DMS79 (cell line): ENCODE measurements around the gene SESN2.

Experiments used
- DNase-seq: peaks from one replicate; lab custom pipeline; 2025; lab: John Stamatoyannopoulos, UW

SESN2 gene

GRCh38 chr1:28249013-28249865 lies 10.1 kb upstream of the SESN2 start:
- no peak for DNase-seq

- DNase-seq = no peak
Measured at GRCh38 chr1:28249866-28250295, 9.4 kb upstream of the SESN2 start.

- no peak for DNase-seq
Measured at GRCh38 chr1:28256197-28256827, 3.0 kb upstream of the SESN2 start.

DNA sequence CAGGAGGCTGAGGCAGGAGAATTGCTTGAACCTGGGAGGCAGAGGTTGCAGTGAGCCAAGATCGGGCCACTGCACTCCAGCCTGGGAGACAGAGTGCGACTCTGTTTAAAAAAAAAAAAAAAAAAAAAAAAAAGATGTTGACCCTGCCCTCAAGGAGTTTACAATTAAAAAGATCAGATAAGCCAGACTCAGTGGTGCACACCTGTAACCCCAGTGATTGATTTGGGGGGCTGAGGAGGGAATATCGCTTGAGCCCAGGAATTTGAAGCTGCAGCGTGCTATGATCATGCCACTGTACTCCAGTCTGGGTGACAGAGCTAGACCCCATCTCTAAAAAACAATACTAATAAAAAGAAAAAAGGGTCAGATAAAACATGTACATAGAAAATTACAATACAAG lies 1.6 kb upstream of the SESN2 start:
- no peak for DNase-seq

DNA sequence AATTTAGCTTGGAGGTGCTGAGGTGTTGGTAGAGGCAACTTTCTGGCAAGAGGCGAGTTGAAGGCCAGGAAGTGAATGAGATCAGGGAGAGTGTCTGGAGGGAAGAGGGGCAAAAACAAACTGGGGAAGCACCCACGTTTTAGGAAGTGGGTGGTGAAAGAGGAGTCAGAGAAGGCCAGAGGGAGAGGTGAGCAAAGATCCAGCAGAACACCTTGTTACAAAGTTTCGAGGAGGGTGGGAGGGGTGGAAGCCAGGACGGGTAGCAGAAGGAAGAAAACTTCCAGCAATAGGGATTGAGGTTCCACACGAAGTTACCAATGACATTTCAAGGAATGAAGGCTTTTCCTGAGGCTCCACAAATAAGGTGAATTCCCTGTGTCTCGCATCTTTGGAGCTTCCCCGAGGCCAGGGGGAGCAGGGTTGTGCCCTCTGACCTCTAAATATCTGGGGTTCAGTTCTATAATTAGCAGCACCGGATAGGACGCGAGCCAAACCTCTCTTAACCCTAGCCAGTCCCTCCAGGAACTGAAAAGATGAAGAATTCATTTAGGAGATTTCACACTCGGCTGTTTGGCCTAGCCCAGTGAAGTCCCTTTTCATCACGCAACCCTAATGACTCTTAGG lies 578 bp upstream of the SESN2 start:
- no peak for DNase-seq

DNA sequence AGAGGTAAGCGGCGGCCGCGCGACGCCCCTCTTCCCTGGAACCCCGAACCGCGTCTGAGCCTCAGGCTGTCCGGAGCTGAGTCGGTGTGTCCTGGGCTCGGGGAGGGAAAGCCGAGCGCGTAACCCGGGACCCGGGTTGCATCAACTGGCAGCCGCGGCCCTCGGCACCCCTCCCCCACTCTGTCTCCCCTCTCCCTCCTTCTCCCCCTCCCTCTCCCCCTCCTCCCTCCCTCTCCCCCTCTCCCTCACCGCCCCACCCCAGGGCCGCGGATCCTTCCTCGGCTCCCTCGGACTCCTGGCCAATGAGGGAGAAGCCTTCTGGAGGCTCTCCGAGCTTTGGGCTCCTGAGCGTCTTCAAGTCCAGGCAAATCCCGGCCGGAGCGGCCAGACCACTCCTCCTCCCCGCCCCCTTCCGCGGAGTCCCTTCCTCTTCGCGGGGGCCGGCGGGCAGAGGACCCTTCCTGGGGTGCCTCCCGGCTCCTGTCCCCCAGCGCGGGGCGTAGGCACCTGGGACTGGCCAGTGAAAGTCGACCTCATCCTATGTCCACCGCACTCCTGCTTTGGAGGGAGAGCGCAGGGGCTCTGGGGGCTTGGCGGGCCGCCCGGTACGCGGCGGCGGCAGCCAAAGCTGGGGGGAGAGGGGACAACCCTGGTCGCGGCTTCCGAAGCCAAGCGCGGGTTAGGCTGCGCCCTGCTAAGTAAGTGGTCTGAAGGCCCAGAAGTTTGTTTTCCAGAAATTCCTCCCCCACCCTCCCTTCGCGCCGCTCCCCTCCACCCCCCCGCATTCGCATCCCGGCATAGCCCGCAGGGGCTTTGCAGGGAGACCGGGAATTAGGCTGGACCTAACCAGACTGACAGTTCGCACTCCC lies 850 bp downstream of the SESN2 start:
- DNase-seq = peak; percentile 27

GRCh38 chr1:28260803-28261174 lies 1.5 kb downstream of the SESN2 start:
- no peak for DNase-seq

- no peak for DNase-seq
Measured at GRCh38 chr1:28264897-28265296, 5.6 kb downstream of the SESN2 start.

DNA sequence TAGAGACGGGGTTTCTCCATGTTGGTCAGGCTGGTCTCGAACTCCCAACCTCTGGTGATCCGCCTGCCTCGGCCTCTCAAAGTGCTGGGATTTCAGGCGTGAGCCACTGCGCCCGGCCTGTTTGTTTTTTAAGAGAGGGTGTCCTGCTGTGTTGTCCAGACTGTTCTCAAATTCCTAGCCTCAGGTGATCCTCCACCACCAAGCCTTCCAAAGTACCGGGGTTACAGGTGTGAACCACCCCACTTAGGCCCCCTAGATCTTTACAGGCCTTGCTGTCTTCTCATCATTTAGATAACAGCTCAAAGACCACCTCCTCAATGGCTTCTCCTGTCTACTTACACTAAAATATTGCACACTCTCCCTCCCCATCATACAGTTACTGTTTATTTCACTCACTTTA lies 6.3 kb downstream of the SESN2 start:
- DNase-seq = no peak

- DNase-seq = no peak
Measured at GRCh38 chr1:28266920-28267322, 7.6 kb downstream of the SESN2 start.

GRCh38 chr1:28267633-28268032 lies 8.3 kb downstream of the SESN2 start:
- no peak for DNase-seq

DNA sequence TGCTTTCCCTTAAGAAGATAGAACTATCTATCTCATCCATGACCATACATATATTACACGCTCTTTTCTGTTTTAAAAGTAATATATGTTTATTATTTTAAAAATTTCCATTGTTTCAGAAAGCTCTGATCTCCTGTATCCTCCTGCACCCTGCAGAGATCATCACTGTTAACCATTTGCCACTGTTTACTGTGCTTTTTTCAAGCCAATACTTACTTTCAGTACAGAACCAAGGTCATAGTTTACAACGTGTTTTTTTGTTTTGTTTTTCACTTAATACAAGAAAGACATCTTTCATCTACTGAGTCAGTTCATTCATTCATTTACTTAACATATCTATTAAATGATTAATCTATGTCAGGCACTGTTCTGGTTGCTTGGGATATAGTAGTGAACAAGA lies 10.2 kb downstream of the SESN2 start:
- no peak for DNase-seq

- DNase-seq = no peak
Measured at GRCh38 chr1:28272215-28272852, 13.0 kb downstream of the SESN2 start.

GRCh38 chr1:28273216-28273860 lies 14.0 kb downstream of the SESN2 start:
- DNase-seq = no peak

GRCh38 chr1:28278763-28279162 lies 19.4 kb downstream of the SESN2 start:
- no peak for DNase-seq

DNA sequence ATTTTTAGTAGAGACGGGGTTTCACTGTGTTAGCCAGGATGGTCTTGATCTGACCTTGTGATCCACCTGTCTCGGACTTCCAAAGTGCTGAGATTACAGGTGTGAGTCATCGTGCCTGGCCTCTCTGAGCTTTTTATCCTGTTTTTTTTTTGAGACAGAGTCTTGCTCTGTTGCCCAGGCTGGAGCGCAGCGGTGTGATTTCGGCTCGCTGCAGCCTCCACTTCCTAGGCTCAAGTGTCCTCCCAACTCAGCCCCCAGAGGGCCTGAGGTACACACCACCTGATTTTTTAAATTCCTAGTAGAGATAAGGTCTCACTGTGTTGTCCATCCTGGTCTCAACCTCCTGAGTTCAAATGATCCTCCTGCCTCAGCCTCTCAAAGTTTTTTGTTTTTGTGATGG lies 20.4 kb downstream of the SESN2 start:
- DNase-seq = no peak

DNA sequence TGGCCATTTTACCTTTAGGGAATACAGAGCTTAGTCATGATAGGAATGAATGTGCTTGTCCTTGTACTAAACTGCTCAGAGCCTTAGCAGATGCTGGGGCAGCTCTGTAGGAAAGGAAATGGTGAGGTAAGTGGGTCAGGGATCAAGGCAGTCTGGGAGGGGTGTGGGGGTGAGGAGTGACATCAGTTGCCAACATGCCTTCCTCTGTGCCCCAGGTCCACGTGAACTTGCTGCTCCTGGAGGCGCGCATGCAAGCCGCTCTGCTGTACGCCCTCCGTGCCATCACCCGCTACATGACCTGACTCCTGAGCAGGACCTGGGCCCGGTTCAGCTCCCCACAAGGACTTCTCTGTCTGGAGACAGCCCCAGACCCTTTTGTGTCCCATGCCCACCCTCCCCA lies 21.2 kb downstream of the SESN2 start:
- DNase-seq = no peak

DNA sequence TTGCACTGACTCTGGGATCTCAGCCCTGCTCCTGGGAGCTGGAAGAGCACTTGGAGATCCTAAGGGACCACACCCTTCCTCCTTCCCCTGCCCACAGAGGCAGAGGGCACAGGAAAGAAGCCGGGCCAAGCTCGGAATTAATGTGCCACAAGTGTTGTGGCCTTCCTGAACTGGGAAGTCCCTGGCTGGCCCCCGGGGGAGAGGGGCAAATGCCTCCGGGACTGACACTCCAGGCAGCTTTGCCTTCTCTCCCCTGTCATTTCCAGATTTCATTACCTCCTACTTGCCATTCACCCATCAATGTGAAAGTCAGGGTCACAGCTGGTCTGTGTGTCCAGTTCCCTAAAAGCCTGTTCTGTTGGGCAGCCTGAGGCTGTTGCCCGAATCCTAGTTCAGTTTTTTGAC lies 21.7 kb downstream of the SESN2 start:
- no peak for DNase-seq

DNA sequence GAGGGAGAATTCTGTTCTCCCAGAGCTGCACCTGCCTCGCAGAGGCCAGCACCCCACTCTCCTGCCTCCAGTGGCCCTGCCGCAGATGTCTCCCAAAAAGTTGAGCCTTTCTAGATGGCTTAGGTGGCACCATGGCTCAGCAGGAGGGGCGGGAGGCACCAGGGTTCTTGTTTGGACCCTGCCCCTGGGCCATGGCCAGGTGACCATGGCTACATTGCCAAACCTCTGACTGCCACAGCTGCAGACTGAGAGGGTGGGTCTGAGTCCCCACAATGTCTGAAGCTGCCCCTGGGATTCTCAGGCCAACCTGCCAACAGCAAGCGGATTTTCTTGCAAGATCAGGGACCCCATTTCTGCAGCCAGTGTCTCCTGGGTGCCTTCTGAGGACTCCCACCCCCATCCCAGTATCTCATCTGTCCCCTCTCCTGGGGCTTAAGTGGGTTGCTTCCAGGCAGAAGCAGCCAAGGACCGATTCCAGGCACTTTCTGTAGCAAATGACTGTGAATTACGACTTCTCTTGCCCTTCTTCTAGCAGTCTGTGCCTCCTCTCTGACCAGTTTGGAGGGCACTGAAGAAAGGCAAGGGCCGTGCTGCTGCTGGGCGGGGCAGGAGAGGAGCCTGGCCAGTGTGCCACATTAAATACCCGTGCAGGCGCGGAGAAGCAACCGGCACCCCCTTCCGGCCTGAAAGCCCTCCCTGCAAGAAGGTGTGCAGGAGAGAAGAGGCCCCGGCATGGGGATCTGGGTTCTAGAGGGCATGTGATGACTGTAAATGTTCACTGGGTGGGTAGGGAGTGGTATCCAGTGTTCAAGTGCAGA lies 22.5 kb downstream of the SESN2 start:
- DNase-seq = no peak
